HUDEP-2 (cell line): ENCODE results near the gene ARHGEF39.
"Not testable (repeated sequence)": the region's sequence is repeated elsewhere in the genome, so short reads cannot be mapped to it uniquely, and the experiment has no call there.

Experiments
- DNase-seq, 76 experiments: peaks; one replicate each; lab custom pipeline; 2025; ENCODE audit not compliant: unreplicated experiment in 76 of 76; lab: John Stamatoyannopoulos, UW

Gene ARHGEF39

DNA sequence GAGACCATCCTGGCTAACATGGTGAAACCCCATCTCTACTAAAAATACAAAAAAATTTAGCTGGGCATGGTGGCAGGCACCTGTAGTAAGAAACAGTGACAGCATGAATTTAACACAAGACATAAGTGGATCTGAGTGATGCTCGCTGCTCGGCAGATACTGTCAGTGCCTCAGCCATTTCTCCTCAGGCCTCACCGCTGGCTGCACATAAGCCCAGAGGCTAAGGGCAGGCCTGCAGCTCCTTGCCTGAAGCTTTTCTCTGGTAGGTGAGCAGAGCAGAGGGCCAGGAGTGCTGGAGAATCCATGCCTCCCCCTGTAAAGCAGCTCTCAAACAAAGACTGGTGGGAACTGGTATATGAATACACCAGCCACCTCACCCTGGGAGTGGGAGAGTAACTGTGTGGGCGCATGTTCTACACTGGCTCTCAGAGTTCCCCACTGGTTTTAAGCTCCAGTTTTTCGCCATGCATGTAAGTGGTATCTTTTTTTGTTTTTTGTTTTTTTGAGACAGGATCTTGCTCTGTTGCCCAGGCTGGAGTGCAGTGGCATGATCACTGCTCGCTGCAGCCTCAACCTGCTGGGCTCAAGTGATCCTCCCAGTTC is 36.5 kb downstream of the ARHGEF39 start:
- no peak for DNase-seq

- DNase-seq = no peak
These were observed 37.4 kb downstream of the ARHGEF39 start for GRCh38 chr9:35627575-35627974.

GRCh38 chr9:35619800-35620158 is 45.2 kb downstream of the ARHGEF39 start:
- peak in 1 of 76 experiments; percentile 36 for DNase-seq

- DNase-seq = no peak
These were observed 45.9 kb downstream of the ARHGEF39 start for GRCh38 chr9:35618854-35619799.

DNA sequence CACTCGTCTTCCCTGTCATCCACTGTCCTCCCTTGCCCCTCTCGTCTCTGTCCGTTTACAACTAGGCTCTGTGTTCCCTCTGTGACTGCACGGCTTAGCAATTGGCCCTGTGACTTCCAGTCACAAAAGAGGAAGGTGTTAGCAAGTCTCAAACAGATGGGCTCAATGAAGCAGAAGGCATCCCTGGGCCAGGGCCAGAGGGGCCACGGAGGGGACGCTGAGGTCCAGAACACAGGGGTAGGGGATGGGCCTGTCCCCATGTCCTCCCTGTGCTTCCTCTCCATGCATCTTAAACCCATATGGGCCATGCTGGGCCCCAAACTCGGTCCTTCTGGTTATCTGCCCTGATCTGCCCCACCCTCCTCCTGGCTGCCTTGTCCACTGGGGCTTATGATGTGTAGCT is 46.7 kb downstream of the ARHGEF39 start, which contains the start of gene CD72:
CD72 (minus strand) TSS at position 89 of the 403 bp plus-strand sequence. CDS start 110 bp downstream, outside the sequence.
- DNase-seq = no peak

GRCh38 chr9:35617548-35617947 is 47.4 kb downstream of the ARHGEF39 start:
- DNase-seq = no peak

DNA sequence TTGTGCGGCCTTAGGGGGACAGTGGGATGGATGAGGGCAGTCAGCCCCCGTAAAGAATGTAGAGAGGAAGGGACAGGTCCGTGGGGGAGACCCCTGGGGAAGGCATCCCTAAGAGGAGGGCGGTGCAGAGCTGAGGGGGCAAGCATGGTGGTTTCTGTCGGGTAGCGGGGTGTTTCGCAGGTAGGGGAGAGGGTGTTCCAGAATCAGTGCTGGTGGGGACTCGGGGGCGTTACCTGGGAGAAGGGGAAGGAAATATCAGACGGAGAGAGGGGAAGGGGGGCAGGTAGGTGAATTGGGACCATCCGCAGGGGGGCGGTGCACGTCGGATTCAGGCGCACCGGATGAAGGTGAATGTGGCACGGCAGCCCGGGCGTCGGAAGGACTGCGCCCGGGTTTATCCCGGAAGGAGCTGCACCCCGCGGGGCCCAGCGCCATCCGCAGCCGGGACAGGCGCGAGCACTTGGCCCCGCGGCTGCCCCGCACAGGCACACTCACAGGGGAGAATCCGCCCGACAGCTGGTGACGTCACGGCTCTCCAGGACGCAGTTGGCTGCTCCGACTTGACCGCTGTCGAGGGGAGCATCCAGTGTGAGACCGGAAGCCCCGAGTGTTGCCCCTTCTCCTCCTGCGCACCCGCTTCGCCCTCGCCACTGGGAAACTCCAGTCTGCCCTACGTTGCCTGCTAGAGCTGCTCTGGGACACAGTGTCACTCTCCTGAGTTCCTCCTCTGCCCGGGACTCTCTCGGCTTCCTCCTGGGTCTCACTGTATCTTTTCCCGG is 48.1 kb downstream of the ARHGEF39 start:
- DNase-seq = no peak

- DNase-seq = no peak
These were observed 48.9 kb downstream of the ARHGEF39 start for GRCh38 chr9:35615981-35616680.

- DNase-seq = no peak
These were observed 52.2 kb downstream of the ARHGEF39 start for GRCh38 chr9:35612843-35613242.

DNA sequence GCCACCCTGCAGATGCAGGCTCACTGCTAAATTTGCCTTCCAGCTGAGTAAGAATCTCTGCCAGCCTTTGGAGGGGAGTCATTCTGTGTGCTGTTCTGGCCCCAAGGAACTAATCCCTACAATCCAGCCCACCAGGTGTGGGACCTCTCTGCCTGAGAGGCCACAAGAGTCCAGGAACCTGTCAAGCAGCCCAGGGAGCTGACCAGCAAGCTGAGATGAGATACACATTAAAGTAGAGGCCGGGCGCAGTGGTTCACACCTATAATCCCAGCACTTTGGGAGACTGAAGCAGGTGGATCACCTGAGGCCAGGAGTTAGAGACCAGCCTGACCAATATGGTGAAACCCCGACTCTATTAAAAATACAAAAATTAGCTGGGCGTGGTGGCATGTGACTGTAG is 52.9 kb downstream of the ARHGEF39 start:
- DNase-seq = not testable (repeated sequence)

DNA sequence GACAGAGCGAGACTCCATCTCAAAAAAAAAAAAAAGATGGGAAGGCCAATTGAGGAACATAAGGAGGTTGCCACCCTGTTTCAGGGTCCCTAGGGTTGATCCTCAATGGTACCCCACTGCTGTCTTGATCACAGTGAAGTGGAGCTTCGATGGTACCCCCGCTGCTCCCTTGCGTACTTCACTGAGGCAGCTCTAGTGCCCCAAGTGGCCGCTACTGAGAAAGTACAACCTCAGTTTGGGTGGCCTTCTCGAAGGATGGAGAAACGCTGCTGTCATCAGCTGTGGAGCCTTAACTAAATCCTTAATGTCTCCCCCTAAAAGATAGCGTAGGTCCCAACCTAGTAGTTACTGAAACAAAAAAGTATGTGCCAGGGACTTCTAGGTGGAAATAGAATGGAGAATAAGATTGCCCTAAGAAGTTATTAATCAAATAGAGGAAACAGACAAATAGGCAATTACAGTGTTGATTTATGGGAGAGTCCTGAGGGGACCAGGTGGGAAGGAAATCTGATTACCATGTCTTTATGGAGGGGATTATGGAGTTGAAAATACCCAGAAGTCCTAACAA is 53.7 kb downstream of the ARHGEF39 start:
- peak in 16 of 76 experiments; percentile 2 to 32 (median 13) for DNase-seq

- DNase-seq = no peak
These were observed 55.2 kb downstream of the ARHGEF39 start for GRCh38 chr9:35609820-35610163.
